NCI-H345 (cell line): Measurements from ENCODE around the gene CABLES2.

Experiments used
- DNase-seq: peaks from one replicate; lab custom pipeline; 2025; lab: John Stamatoyannopoulos, UW

The CABLES2 gene

GRCh38 chr20:62417981-62418708 lies 11.1 kb upstream of the CABLES2 start:
- no peak for DNase-seq

- no peak for DNase-seq
These were observed 9.9 kb upstream of the CABLES2 start for GRCh38 chr20:62416651-62417637.

DNA sequence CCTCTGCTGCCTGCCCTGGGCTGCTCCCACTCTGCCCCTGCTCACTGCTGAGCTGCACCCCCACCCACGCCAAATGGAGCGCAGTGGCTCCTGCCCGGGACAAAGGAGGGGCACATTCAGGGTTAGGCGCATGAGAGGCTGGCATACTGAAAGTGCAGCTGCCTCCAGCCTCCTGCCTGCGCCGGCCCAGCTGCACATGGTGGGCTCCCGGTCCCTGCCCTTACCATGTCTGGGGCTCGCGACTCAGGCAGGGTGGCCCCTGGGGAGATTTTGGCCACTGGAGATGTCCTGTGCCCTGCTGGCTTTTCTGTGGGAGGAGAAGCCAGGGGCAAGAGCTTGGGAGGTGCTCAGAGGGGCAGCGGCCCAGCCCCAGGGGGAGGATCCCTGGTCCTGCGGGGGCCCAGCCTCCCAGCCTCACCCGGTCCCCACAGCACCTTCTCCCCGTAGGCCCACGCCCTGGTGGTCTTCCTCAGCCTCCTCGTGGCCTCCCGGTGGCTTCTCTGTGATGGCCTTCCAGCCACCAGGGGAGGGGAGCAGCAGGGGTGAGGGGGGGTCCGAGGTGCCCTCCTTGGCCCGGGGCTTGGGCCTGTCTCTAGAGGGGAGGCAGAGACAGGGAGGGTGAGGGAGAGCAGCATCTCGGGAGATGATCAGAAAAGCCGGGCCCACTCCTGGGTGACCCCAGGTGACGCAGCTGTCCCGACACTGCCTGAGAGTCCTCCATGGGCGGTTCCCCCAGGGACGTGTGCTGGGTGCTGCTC lies 8.4 kb upstream of the CABLES2 start:
- no peak for DNase-seq

GRCh38 chr20:62413896-62414481 lies 6.9 kb upstream of the CABLES2 start:
- no peak for DNase-seq

DNA sequence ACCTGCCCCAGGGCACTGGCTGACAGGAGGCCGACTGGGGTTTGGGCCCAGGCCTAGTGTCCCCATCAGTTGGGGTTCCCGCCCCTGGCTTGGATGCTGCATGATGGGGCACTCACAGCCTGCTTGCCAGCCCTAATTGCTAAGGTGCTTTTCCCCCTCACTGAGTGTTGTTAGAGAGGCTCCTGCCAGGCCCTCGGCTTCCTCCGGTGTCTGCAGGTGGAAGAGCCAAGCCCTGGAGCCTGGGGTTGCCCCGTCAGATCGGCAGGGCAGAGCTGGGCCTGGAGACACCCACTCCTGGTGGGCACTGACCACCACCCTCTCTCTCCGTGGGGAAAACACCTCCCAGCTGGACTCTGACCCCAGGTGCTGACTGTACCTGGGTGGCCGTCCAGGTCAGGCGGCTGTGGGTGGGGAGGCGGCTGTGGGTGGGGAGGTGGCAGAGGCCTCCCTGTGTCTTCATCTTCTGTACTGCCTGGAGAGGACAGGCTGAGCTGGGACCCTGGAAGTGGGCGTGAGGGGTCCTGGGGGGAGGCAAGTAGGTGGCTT lies 6.0 kb upstream of the CABLES2 start:
- DNase-seq: no peak

- DNase-seq: peak; percentile 54
These were observed 5.3 kb upstream of the CABLES2 start for GRCh38 chr20:62412194-62413024.

DNA sequence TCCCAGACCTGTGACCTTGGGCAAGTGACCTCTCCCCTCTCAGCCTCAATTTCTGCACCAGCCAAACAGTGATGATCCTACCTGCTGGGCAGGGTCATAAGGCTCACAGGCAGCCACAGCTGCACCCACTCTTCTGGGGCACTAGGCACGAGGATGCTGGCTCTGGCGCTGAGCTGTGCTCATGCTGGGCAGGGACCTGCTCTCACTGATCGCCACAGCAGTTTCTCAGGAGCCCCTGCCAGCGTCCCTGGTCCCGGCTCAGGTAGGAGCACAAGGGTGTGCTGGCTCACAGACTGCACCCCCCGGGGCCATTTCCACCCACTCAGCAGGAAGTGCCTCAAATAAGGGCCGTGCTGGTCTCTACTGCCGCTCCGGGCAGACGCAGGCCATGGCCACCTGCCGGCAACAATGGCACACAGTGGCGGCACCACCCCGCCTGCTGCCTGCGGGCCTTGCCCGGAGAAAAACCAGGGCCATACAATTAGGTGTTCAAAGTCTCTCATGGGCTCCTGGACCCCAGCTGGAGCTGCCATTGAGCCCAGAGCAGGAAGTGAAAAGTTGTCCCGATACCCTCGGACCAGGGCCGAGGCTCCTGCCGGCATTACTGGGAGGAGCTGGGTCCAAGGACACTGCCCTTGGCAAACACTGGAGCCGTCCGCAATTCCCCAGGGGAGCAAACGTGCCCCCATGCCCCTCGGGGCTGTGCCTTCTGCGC lies 4.6 kb upstream of the CABLES2 start:
- DNase-seq: peak; percentile 88

GRCh38 chr20:62410746-62411478 lies 3.8 kb upstream of the CABLES2 start:
- no peak for DNase-seq

DNA sequence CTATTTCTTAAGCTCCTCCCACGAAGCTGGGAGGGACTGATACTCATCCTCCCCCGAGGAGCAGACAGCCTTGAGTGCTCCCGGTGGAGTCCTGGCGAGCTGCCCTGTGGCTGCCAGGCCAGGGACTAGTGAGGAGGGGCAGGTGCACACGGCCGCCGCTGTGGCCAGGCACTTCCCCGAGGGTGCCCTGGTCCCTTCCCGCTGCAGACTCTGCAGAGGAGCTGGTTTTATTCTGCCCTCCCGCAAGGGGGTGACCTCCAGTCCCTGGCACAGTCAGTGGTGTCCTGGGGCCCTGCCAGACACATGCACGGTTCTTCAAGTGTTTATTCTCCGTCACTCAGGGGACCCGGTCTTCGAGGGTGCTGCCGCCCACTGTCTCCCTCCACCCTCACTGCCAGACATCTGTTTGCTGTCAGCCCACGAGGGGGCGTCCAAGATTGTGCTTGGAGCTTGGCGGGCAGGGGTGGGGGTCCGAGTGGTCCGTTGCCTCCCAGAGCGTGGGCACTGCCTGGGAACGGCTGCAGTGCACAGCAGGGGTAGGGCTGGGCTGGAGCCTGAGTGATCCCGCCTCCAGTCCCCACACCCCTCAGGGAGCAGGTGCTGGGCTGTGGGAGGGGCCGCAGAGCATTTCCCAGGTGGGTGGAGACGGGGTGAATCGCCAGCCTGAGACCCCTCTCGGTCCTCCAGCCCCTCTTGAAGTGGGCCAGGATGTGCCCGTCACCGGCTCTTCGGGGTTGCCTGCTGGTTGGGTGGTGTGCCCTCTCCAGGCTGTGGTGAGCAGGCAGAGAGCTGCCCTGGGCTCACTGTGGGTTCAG lies 3.1 kb upstream of the CABLES2 start:
- peak; percentile 89 for DNase-seq

GRCh38 chr20:62409086-62409853 lies 2.2 kb upstream of the CABLES2 start:
- DNase-seq: no peak

GRCh38 chr20:62408640-62409039 lies 1.6 kb upstream of the CABLES2 start:
- no peak for DNase-seq

DNA sequence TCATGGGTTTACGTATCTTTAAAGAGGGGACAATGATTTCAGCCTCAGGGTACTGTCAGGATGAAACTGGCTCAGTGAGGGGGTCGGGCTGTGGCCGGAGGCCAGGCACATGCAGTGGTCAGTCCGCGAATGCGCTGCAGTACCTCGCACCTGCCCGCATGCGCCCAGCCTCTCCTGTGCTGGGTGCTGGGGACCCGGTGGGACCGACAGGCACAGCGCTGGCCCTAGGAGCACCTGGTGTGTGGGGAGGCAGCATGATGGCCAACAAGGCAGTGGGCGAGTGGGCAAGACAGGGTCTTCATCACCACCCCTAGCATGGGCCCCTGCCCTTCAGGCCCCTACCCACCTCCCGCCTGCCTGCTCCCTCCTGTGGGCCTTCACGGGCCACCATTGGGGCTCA lies 970 bp upstream of the CABLES2 start:
- no peak for DNase-seq

- no peak for DNase-seq
These were observed 379 bp downstream of the CABLES2 start for GRCh38 chr20:62406635-62407176.

- no peak for DNase-seq
These were observed 1.0 kb downstream of the CABLES2 start for GRCh38 chr20:62405981-62406513.

- no peak for DNase-seq
These were observed 1.7 kb downstream of the CABLES2 start for GRCh38 chr20:62405108-62405980.

GRCh38 chr20:62404761-62405107 lies 2.4 kb downstream of the CABLES2 start:
- no peak for DNase-seq
